Activated CD4-positive, alpha-beta T cell treated with anti-CD3 and anti-CD28 coated beads, Interleukin-2, amount 10 ng/mL, durations not matched to agents 7 days and 5 days (primary cell): ENCODE results near the gene TBC1D22A. TPM values are rescaled to one million over a fixed set of nuclear protein-coding genes. Genes with fewer than 3 reads are reported as not detected.
A peak's percentile ranks its signal among the peaks of the same experiment; 100 is the strongest.

ENCODE experiments used
- CTCF ChIA-PET: fragments of 350-600 bp; sonication (Branson Sonifier 250); formaldehyde crosslinking; loops from one replicate; lab custom pipeline; 2021; ENCODE audit warnings: antibody characterized with exemption; lab: Charles Lee
- POLR2A ChIA-PET: fragments of 350-600 bp; sonication (Branson Sonifier 250); formaldehyde crosslinking; loops from one replicate; lab custom pipeline; 2021; ENCODE audit warnings: antibody characterized with exemption; lab: Charles Lee
- DNase-seq: peaks from one replicate; pipeline ENCODE4 v3.0.0-alpha.2; 2020
- H3K27ac Mint-ChIP-seq: one replicate; pipeline ENCODE4 v1.8.0; 2021; ENCODE audit warnings: mild to moderate bottlenecking, moderate library complexity, mixed read lengths
- H3K27me3 Mint-ChIP-seq: one replicate; pipeline ENCODE4 v1.8.0; 2021; ENCODE audit warnings: mixed read lengths
- H3K36me3 Mint-ChIP-seq: one replicate; pipeline ENCODE4 v1.8.0; 2021; ENCODE audit warnings: low read depth, mixed read lengths
- H3K4me1 Mint-ChIP-seq: one replicate; pipeline ENCODE4 v1.8.0; 2021; ENCODE audit warnings: mixed read lengths
- H3K4me3 Mint-ChIP-seq: one replicate; pipeline ENCODE4 v1.8.0; 2021; ENCODE audit warnings: mild to moderate bottlenecking, moderate library complexity, mixed read lengths
- H3K9me3 Mint-ChIP-seq: one replicate; pipeline ENCODE4 v1.8.0; 2021; ENCODE audit warnings: mixed read lengths
- total RNA-seq, 2 experiments: library from RNA; stranded (reverse); gene quantifications; one replicate each; pipeline ENCODE4 v1.2.3, GENCODE V29; 2021

Gene TBC1D22A
- total RNA-seq, 2 experiments from 2014 or later, result 34.1 to 39.2 TPM

DNA sequence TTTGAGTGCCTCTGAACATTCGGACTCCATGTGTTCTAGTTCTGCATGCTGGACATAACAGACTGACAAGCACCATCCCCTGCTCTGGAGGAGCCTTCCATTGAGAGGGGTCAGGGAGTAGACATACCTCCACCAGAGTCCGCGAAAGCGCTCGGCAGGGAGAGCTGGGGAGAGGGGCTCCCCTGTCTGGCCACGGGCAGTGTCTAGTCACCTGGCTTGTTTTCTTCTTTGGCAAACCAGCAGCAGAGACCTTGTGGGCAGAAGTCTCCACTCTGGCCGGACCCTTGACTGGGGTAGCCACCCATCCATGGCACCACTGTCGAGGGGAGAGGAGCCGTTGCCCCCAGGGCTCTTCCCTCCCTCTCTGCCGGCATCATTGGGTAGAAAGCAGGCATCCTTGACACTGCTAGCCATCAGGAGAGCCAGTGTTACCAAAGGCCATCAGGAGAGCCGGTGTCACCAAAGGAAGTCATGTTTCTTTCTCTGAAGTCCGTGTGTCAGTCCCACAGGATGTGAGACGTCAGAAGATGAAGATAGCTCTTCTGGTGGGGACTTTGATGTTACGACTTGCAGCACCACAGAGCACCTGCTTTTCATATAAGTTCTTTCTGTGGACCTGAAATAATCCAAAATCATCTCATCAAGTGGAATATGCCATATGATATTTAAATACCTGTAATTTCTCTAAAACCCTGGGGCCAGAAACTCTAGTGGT is 305.6 kb downstream of the TBC1D22A start:
- ChIA-PET POLR2A (no interaction called here), CTCF (no interaction called here)
- no peak for DNase-seq
- no peaks in the 10 kb centered on the region for H3K27me3 Mint-ChIP-seq
- H3K27ac Mint-ChIP-seq, result peak overlapping the region; percentile 41
- no peak overlapping the region for H3K4me3 Mint-ChIP-seq
- peaks cover 10% of the 10 kb centered on the region for H3K4me1 Mint-ChIP-seq
- H3K36me3 Mint-ChIP-seq, result peaks cover 6% of the 10 kb centered on the region
- H3K9me3 Mint-ChIP-seq, result no peaks in the 10 kb centered on the region

DNA sequence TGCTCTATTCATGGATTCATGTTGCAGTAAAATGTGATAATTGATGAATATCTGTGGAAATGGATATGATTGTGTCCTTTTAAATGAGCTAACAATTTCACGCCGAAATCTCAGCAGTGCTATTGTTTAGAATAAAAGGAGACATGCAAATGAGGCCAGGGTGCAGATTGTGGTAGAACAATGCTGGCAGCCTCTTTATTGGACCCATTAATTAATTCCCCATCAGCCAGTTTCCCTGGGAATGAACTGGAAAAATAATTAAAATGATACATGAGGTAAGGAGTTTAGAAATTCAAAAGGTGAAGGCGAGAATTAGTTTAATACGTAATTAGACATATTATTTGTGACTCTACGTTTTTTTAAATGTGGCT is 306.2 kb downstream of the TBC1D22A start:
- CTCF ChIA-PET, result no interaction called here
- H3K27me3 Mint-ChIP-seq, result no peaks in the 10 kb centered on the region
- peak overlapping the region; percentile 41 for H3K27ac Mint-ChIP-seq
- no peak overlapping the region for H3K4me3 Mint-ChIP-seq
- H3K4me1 Mint-ChIP-seq, result peaks cover 10% of the 10 kb centered on the region
- no peaks in the 10 kb centered on the region for H3K9me3 Mint-ChIP-seq
- no peak for DNase-seq
- POLR2A ChIA-PET, result no interaction called here
- peaks cover 11% of the 10 kb centered on the region for H3K36me3 Mint-ChIP-seq

DNA sequence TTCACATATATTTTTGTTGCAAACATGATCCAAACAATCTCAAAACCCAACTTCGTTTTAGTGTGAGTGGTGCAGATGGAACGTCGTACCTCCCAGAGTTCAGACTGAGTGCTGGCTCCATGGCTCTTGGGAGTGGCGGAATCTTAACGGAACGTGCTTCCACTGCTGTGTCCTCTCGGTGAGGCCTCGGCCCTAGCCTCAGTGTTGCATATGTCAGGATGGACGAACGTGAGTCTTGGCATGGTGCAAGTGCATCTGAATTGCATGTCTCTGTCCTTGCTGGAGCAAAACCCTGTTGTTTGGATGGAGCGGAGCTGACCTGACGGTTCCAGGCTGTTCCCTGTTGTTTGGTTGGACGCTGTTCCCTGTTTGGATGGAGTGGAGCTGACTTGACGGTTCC is 306.8 kb downstream of the TBC1D22A start:
- Mint-ChIP-seq H3K4me1 (peaks cover 10% of the 10 kb centered on the region), H3K27me3 (no peaks in the 10 kb centered on the region), H3K9me3 (no peaks in the 10 kb centered on the region), H3K36me3 (peaks cover 14% of the 10 kb centered on the region), H3K4me3 (no peak overlapping the region), H3K27ac (no peak overlapping the region)
- no peak for DNase-seq
- ChIA-PET POLR2A (no interaction called here), CTCF (interaction anchor here (0.7 kb wide), 1 partner anchor 1182 kb away, joined by 3 read pairs; no protein-coding TSS in a partner anchor)

DNA sequence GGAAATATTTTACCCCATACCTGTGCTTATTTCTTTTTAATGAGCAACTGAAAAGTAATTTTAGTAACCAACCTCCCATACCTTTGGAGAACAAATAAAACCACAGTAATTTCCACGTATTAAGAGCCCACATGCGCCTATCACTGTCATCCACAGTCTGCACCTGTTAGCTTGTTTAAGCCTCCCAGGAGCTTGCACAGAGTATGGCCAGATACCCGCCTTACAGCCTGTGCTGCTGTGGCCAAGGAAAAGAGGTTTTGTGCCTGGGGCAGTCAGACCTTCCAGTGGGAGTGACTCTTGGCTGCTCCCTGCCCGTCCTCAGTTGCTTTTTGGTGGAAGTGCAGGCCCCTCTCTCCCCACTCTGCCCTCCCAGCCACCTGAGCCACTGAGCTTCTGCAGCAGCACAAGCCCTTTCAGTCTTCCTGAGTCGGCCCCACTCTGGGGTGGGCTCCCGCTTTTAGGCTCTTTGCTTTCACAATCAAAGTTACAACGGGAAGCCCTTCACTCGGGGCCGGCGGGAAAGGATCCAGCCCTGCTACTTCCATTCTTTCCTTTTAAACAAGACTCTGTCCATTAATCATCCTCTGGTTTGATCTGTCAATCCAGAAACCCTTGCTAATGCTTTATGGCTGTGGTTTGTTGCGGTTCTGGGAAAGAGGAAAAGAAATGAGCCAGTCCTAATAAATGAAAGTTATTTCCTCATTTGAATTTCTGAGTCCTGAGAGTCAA is 308.8 kb downstream of the TBC1D22A start:
- Mint-ChIP-seq H3K9me3 (peaks cover 4% of the 10 kb centered on the region), H3K4me1 (peaks cover 10% of the 10 kb centered on the region), H3K4me3 (no peak overlapping the region), H3K36me3 (peaks cover 18% of the 10 kb centered on the region), H3K27me3 (no peaks in the 10 kb centered on the region), H3K27ac (no peak overlapping the region)
- no peak for DNase-seq
- CTCF ChIA-PET, result interaction anchor here (0.7 kb wide), 1 partner anchor 15 kb away, joined by 3 read pairs; no protein-coding TSS in a partner anchor
- POLR2A ChIA-PET, result no interaction called here

DNA sequence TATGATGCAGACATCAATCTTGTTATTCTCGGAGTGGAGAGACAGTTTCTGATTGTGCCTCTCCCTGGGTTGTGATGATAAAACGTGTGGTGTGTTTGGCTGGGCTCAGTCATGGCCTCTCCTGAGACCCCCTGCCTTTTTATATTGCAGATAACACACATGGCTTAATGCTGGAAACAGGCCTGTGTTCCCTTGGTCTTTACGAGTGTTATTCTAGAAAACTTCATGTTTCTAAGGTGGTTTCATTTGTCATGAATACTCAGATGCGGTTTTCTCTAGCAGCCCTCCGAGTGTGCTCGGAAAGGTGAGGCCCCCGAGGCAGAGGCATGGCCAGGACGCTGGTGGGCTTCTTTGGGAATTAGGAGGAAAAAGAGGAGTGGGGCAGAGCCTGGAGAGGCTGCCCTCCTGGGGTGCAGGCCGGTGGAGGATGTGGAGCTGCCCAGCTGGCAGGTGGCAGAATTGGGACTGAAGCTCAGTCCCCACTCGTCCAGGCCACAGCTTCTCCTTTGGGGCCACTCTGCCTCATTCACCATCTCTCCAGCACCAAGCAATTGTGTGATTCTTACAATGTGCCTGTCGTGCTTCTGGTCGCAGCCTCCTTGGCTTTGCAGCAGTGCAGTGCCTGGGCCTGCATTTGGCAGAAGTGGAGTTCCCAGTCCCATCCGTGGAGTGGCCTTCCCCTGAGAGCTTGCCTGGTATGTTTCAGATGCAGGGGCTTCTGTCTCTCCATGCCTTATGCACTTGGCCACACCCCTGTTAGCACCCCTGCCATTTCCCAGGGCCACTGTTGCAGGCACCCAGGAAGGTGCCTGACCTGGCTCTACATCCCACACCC is 309.6 kb downstream of the TBC1D22A start:
- no peak overlapping the region for H3K27ac Mint-ChIP-seq
- ChIA-PET CTCF (no interaction called here), POLR2A (no interaction called here)
- DNase-seq, result no peak
- peaks cover 18% of the 10 kb centered on the region for H3K36me3 Mint-ChIP-seq
- peaks cover 8% of the 10 kb centered on the region for H3K9me3 Mint-ChIP-seq
- peaks cover 10% of the 10 kb centered on the region for H3K4me1 Mint-ChIP-seq
- no peaks in the 10 kb centered on the region for H3K27me3 Mint-ChIP-seq
- no peak overlapping the region for H3K4me3 Mint-ChIP-seq

DNA sequence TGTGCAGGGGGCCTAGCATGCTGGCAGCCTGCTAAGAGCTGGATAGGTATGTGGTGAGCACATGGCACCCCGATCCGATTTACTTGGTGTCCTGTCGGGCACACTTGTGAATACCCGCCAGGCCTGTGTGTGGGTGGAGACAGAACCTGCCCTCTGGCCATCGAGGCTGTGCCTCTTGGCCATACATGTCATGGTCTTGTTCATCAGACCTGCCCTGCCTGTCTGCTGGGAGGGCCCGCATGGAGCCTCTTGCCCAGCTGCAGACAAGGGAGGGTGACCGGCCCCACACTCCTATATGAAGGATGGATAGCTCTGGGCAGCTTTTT is 310.2 kb downstream of the TBC1D22A start:
- no peaks in the 10 kb centered on the region for H3K27me3 Mint-ChIP-seq
- H3K9me3 Mint-ChIP-seq, result peaks cover 8% of the 10 kb centered on the region
- DNase-seq, result no peak
- peaks cover 18% of the 10 kb centered on the region for H3K36me3 Mint-ChIP-seq
- no peak overlapping the region for H3K4me3 Mint-ChIP-seq
- H3K27ac Mint-ChIP-seq, result no peak overlapping the region
- peaks cover 10% of the 10 kb centered on the region for H3K4me1 Mint-ChIP-seq
- CTCF ChIA-PET, result no interaction called here
- POLR2A ChIA-PET, result no interaction called here

DNA sequence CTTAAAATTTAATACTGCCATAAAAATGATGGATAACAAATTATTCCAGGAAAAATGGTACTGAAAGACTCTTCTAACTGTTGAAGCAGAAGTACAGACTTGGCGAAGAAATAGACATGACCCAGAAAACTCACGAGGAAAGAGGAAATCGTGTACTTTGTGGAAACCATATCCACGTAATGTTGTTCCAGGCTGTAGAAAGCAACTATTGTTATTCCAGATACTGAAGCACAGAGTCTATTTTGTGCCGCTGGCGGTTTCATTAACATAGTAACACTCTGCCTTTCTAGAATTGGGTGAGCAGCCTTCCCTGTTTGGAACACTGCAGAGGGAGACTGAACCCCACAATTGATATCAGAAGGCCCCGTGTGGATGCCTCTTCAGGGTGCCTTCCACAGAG is 310.6 kb downstream of the TBC1D22A start:
- H3K27me3 Mint-ChIP-seq, result no peaks in the 10 kb centered on the region
- peaks cover 9% of the 10 kb centered on the region for H3K9me3 Mint-ChIP-seq
- no peak for DNase-seq
- CTCF ChIA-PET, result no interaction called here
- H3K36me3 Mint-ChIP-seq, result peaks cover 21% of the 10 kb centered on the region
- no peak overlapping the region for H3K4me3 Mint-ChIP-seq
- H3K27ac Mint-ChIP-seq, result no peak overlapping the region
- peaks cover 7% of the 10 kb centered on the region for H3K4me1 Mint-ChIP-seq
- POLR2A ChIA-PET, result no interaction called here

DNA sequence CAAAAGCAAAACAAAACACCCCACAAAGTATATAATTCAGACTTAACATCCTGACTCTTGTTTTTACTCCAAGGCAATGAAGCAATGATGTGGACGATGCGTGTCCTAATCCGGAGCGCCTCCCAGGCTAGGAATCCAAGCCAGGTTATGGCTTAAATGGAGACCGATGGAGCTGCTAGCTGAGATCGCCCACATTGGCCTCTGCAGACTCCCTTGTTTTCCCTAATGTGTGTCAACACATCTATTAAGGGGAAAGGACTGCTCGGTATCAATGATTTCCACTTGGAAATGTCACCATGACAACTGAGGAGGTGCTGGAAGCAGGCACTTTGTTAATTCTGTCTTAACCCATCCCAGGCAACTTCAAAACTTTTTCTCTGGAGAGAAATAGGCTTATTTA is 311.7 kb downstream of the TBC1D22A start:
- CTCF ChIA-PET, result interaction anchor here (0.6 kb wide), 1 partner anchor 376 kb away, joined by 4 read pairs; no protein-coding TSS in a partner anchor

DNA sequence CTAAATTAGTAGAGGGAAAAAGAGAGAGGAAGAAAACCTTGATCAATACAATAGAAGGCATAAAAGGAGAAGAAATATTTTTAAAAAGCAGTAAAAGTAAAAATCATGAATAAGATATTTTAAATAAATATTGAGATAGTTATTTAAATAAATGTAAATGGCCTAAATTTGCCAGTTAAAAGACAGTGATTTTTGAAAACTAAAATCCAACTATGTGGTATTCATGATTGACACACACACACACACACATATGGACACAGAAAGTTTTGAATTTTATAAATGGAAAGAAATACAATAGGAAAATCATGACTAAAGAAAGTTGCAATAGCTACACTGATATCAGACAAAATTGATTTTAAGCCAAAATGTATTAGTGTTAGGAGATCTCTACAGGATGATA is 313.1 kb downstream of the TBC1D22A start:
- Mint-ChIP-seq H3K27ac (no peak overlapping the region), H3K4me3 (no peak overlapping the region), H3K4me1 (no peaks in the 10 kb centered on the region), H3K27me3 (no peaks in the 10 kb centered on the region), H3K36me3 (peaks cover 25% of the 10 kb centered on the region), H3K9me3 (peaks cover 15% of the 10 kb centered on the region)
- no peak for DNase-seq
- ChIA-PET POLR2A (no interaction called here), CTCF (no interaction called here)

More for the DNA sequence above, 311.7 kb downstream of the TBC1D22A start:
- H3K4me1 Mint-ChIP-seq, result no peaks in the 10 kb centered on the region
- H3K27me3 Mint-ChIP-seq, result no peaks in the 10 kb centered on the region
- H3K36me3 Mint-ChIP-seq, result peaks cover 23% of the 10 kb centered on the region
- no peak overlapping the region for H3K27ac Mint-ChIP-seq
- H3K9me3 Mint-ChIP-seq, result peaks cover 11% of the 10 kb centered on the region
- no peak for DNase-seq
- no peak overlapping the region for H3K4me3 Mint-ChIP-seq
- POLR2A ChIA-PET, result no interaction called here

DNA sequence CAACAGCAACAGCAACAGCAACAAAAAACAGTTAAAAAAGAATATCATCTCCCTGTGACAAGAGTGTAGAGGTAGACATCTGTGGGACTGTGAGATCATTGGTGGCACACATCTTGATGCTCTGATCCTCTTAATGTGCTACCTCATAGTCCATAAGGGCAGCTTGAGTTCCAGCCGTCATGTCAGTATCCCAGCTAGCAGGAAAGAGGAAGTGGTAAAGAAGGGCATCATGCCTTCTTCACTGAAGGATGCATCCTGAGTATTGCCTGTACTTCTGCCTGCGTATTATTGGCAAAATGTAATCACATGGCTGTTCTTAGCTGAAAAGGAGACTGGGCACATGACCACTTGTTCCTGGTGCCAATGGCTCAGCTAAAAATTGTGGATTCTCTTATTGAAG is 314.3 kb downstream of the TBC1D22A start:
- ChIA-PET POLR2A (no interaction called here), CTCF (no interaction called here)
- H3K36me3 Mint-ChIP-seq, result peaks cover 25% of the 10 kb centered on the region

DNA sequence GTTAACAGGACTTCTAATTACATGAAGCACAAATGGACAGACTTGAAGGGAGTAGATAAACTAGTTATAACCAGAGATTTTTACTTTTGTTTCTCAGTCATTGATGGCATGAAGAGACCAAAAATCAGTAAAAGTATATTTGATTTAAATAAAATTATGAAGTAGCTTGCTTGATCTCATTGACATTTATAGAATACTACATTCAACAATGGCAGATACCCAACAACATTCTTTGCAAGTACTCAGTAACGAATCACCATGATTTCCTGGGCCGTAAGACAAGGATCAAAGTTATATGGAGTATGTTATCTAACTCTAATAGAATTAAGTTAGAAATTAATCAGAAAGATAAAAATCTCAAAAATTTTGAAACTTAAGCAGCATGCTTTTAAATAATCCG is 317.6 kb downstream of the TBC1D22A start:
- no peak for DNase-seq
- no peak overlapping the region for H3K27ac Mint-ChIP-seq
- H3K9me3 Mint-ChIP-seq, result peaks cover 15% of the 10 kb centered on the region
- H3K4me3 Mint-ChIP-seq, result no peak overlapping the region
- H3K4me1 Mint-ChIP-seq, result no peaks in the 10 kb centered on the region
- ChIA-PET POLR2A (no interaction called here), CTCF (no interaction called here)
- H3K27me3 Mint-ChIP-seq, result no peaks in the 10 kb centered on the region
- H3K36me3 Mint-ChIP-seq, result peaks cover 11% of the 10 kb centered on the region

More for the DNA sequence above, 314.3 kb downstream of the TBC1D22A start:
- H3K4me3 Mint-ChIP-seq, result no peak overlapping the region
- H3K4me1 Mint-ChIP-seq, result no peaks in the 10 kb centered on the region
- peaks cover 15% of the 10 kb centered on the region for H3K9me3 Mint-ChIP-seq
- H3K27ac Mint-ChIP-seq, result no peak overlapping the region
- no peaks in the 10 kb centered on the region for H3K27me3 Mint-ChIP-seq
- DNase-seq, result no peak

DNA sequence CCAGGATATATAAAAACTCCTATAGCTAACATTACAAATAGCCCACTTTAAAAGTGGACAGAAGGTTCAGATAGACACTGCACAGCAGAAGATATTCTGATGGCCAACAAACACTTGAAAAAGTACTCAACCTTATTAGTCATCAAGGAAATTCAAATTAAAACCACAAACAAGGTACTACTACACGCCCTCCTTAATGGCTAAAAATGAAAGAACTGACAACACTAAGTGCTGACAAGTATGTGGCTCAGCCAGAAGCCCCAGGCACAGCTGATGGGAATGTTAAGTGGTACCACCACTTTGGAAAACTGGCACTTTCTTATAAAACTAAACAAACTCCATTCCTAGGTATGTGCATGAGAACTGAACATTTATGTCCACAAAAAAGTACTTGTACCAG is 320.1 kb downstream of the TBC1D22A start:
- peaks cover 7% of the 10 kb centered on the region for H3K36me3 Mint-ChIP-seq
- no peak for DNase-seq
- ChIA-PET CTCF (no interaction called here), POLR2A (no interaction called here)
- H3K4me1 Mint-ChIP-seq, result no peaks in the 10 kb centered on the region
- no peak overlapping the region for H3K27ac Mint-ChIP-seq
- no peaks in the 10 kb centered on the region for H3K27me3 Mint-ChIP-seq
- H3K9me3 Mint-ChIP-seq, result peaks cover 8% of the 10 kb centered on the region
- H3K4me3 Mint-ChIP-seq, result no peak overlapping the region
